ENCODE data around the gene ZNF526. TPM values are rescaled to one million over a fixed set of nuclear protein-coding genes. Genes with fewer than 3 reads are reported as not detected.

The ZNF526 gene
- total and polyA plus RNA-seq, 2 donors (not counting 1 experiment from before 2014, with no cell fraction given): 4.9 to 21.3 TPM

DNA sequence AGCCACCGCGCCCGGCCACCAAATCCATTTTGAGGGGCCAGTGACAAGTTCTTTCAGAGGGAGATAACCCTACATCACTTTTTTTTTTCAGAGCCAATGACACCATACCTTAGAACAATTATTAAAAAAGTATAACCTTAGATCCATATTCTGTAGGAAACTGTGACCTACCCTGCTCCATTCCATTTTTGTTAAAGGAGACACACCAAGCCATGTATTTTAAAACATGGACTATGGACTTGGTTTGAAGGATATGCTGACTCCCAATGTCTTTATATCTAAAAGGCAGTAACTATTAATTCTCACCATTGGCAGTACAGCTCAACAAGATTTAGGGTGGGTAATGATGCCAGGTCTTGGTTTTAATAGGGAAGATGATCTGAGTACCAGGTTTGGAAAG lies 21.2 kb downstream of the ZNF526 start:
- DNase-seq (no peak), ATAC-seq (ENCODE audit: low read depth) (no peak)
- POLR2A ChIA-PET: interaction anchor here (2.5 kb wide), 1 partner anchor 40 kb away, joined by 23 read pairs; no protein-coding TSS in a partner anchor
- H3K9me3 ChIP-seq (ENCODE audit: control extremely low read depth in 1 of 3, control insufficient read depth in 2 of 3, insufficient read depth in 1 of 3, low read length in 2 of 3): peaks cover 0 to 3% (median 0%) of the 10 kb centered on the region in 3 donors
- H3K79me2 ChIP-seq (ENCODE audit: control insufficient read depth, insufficient read depth, low read length): peaks cover 54% of the 10 kb centered on the region
- Mint-ChIP-seq H3K9me3 (ENCODE audit: insufficient read depth) (no peaks in the 10 kb centered on the region), H3K4me3 (peak overlapping the region; percentile 86), H3K27me3 (no peaks in the 10 kb centered on the region), H3K27ac (peak overlapping the region; percentile 88), H3K4me1 (peaks cover 59% of the 10 kb centered on the region)
- intact Hi-C loops (cut with micrococcal nuclease): no loop called here
- H2AFZ ChIP-seq (ENCODE audit: insufficient read depth, low read depth, low read length, poor library complexity, severe bottlenecking): peak overlapping the region; percentile 76
- H3K4me2 ChIP-seq (replicated peaks; ENCODE audit: low read depth, low read length, poor library complexity, severe bottlenecking): peak overlapping the region; percentile 85
- H3K27me3 ChIP-seq (replicated peaks in 1 of 4; ENCODE audit: control extremely low read depth in 1 of 4, control insufficient read depth in 3 of 4, insufficient read depth in 4 of 4, low read length in 3 of 4): no peaks in the 10 kb centered on the region
- peaks cover 52% of the 10 kb centered on the region for H4K20me1 ChIP-seq (ENCODE audit: control insufficient read depth, insufficient read depth, low read length, poor library complexity, severe bottlenecking)
- H3K36me3 ChIP-seq (replicated peaks in 1 of 2; ENCODE audit: control extremely low read depth in 1 of 2, control insufficient read depth in 1 of 2, extremely low read depth in 1 of 2, insufficient read depth in 2 of 2, low read length in 1 of 2): peaks cover 0 to 25% of the 10 kb centered on the region in 2 experiments
- H3K27ac ChIP-seq (ENCODE audit: low read length in 2 of 2): peak overlapping the region in 1 of 2 donors; percentile 88
- CTCF ChIA-PET: interaction anchor here (0.9 to 8.9 kb wide), 6 partner anchors 20 to 132 kb away, joined by 3 to 89 read pairs (median 10); partner anchors contain the start of genes POU2F2 and ZNF526
- TF ChIP-seq, protein P1, sequence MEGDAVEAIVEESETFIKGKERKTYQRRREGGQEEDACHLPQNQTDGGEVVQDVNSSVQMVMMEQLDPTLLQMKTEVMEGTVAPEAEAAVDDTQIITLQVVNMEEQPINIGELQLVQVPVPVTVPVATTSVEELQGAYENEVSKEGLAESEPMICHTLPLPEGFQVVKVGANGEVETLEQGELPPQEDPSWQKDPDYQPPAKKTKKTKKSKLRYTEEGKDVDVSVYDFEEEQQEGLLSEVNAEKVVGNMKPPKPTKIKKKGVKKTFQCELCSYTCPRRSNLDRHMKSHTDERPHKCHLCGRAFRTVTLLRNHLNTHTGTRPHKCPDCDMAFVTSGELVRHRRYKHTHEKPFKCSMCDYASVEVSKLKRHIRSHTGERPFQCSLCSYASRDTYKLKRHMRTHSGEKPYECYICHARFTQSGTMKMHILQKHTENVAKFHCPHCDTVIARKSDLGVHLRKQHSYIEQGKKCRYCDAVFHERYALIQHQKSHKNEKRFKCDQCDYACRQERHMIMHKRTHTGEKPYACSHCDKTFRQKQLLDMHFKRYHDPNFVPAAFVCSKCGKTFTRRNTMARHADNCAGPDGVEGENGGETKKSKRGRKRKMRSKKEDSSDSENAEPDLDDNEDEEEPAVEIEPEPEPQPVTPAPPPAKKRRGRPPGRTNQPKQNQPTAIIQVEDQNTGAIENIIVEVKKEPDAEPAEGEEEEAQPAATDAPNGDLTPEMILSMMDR (IDR thresholded peaks at IDR 0.05): no peak
- no peak for TF ChIP-seq EZH2 (IDR thresholded peaks at IDR 0.05; ENCODE audit: borderline replicate concordance, insufficient read depth, low read depth, low read length, poor library complexity, severe bottlenecking)
- H3K9ac ChIP-seq (ENCODE audit: low read length): peak overlapping the region; percentile 77
- H3K4me1 ChIP-seq (ENCODE audit: control insufficient read depth in 2 of 2, insufficient read depth in 2 of 2, low read length in 2 of 2): peaks cover 30 to 41% of the 10 kb centered on the region in 2 donors
- peak overlapping the region; percentile 18 to 88 (median 67) for H3K4me3 ChIP-seq (ENCODE audit: control extremely low read depth in 1 of 5, extremely low read depth in 1 of 5, insufficient read depth in 1 of 5, low read depth in 2 of 5, low read length in 4 of 5)
- 100% methylated on average over 3 of the region's 3 CpGs for WGBS (ENCODE audit: insufficient coverage)

DNA sequence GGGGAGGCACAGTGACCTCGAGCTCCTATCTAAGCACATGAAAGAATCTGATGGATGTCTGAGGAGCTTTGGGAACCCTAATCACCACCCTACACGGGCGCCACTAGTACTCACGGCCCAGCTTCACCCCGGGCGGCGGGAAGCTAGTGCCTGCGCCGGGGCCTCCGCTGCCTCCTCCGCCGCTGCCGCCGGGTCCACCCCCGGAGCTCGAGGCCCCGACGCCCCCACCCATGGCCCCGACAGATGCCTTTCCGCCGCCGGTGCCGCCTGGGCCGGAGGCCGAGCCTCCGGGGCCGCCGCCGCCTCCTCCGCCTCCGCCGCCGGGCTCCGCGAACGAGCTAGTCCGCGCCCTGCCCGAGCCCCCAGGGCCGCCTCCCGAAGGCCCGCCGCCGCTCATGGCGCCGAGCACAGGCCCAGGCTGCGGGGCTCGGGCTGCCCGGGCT lies 22.0 kb downstream of the ZNF526 start:
- Mint-ChIP-seq H3K27ac (peak overlapping the region; percentile 91), H3K9me3 (ENCODE audit: insufficient read depth) (no peaks in the 10 kb centered on the region), H3K4me1 (peaks cover 59% of the 10 kb centered on the region), H3K4me3 (peak overlapping the region; percentile 86), H3K27me3 (no peaks in the 10 kb centered on the region)
- ATAC-seq (ENCODE audit: low read depth): no peak
- peak overlapping the region; percentile 48 to 88 for H3K27ac ChIP-seq (ENCODE audit: low read length in 2 of 2)
- peaks cover 0 to 18% of the 10 kb centered on the region in 2 experiments for H3K36me3 ChIP-seq (replicated peaks in 1 of 2; ENCODE audit: control extremely low read depth in 1 of 2, control insufficient read depth in 1 of 2, extremely low read depth in 1 of 2, insufficient read depth in 2 of 2, low read length in 1 of 2)
- intact Hi-C loops (cut with micrococcal nuclease): loop anchor here (1.0 to 2.0 kb wide), 6 partner anchors 22 to 134 kb away; partner anchors contain the start of gene ZNF526
- peaks cover 30 to 44% of the 10 kb centered on the region in 2 donors for H3K4me1 ChIP-seq (ENCODE audit: control insufficient read depth in 2 of 2, insufficient read depth in 2 of 2, low read length in 2 of 2)
- peaks cover 0 to 4% (median 0%) of the 10 kb centered on the region in 3 donors for H3K9me3 ChIP-seq (ENCODE audit: control extremely low read depth in 1 of 3, control insufficient read depth in 2 of 3, insufficient read depth in 1 of 3, low read length in 2 of 3)
- WGBS (ENCODE audit: insufficient coverage): under 1% methylated on average over 48 of the region's 49 CpGs
- peak overlapping the region; percentile 76 for H2AFZ ChIP-seq (ENCODE audit: insufficient read depth, low read depth, low read length, poor library complexity, severe bottlenecking)
- DNase-seq: no peak
- no peaks in the 10 kb centered on the region for H3K27me3 ChIP-seq (replicated peaks in 1 of 4; ENCODE audit: control extremely low read depth in 1 of 4, control insufficient read depth in 3 of 4, insufficient read depth in 4 of 4, low read length in 3 of 4)
- peak overlapping the region; percentile 77 for H3K9ac ChIP-seq (ENCODE audit: low read length)
- ChIA-PET POLR2A (interaction anchor here (0.5 to 2.5 kb wide), 7 partner anchors 9 to 1957 kb away, joined by 3 to 23 read pairs (median 9); partner anchors contain the start of genes AKT2, PAFAH1B3, PRR19 and ZNF526), CTCF (interaction anchor here (0.9 to 8.9 kb wide), 11 partner anchors 9 to 133 kb away, joined by 3 to 89 read pairs (median 5); partner anchors contain the start of genes POU2F2 and ZNF526)
- TF ChIP-seq, protein P1 (IDR thresholded peaks at IDR 0.05): no peak
- no peak for TF ChIP-seq EZH2 (IDR thresholded peaks at IDR 0.05; ENCODE audit: borderline replicate concordance, insufficient read depth, low read depth, low read length, poor library complexity, severe bottlenecking)
- H3K4me3 ChIP-seq (ENCODE audit: control extremely low read depth in 1 of 5, extremely low read depth in 1 of 5, insufficient read depth in 1 of 5, low read depth in 2 of 5, low read length in 4 of 5): peak overlapping the region; percentile 18 to 88 (median 67)
- H3K4me2 ChIP-seq (replicated peaks; ENCODE audit: low read depth, low read length, poor library complexity, severe bottlenecking): peak overlapping the region; percentile 85
- H4K20me1 ChIP-seq (ENCODE audit: control insufficient read depth, insufficient read depth, low read length, poor library complexity, severe bottlenecking): peaks cover 44% of the 10 kb centered on the region
- H3K79me2 ChIP-seq (ENCODE audit: control insufficient read depth, insufficient read depth, low read length): peaks cover 46% of the 10 kb centered on the region

All from B cell (primary cell).